GM18526 (cell line): ENCODE measurements around the gene PIGS.

Experiments
- POLR2A ChIP-seq: IDR thresholded peaks from 3 replicates; pipeline ENCODE4 v1.6.1; 2011; ENCODE audit not compliant: insufficient read length; ENCODE audit errors: extremely low read depth

Gene PIGS

GRCh38 chr17:28530250-28530649 lies 41.1 kb downstream of the PIGS start:
- no peak for TF ChIP-seq POLR2A

- no peak for TF ChIP-seq POLR2A
Measured at GRCh38 chr17:28529013-28529400, 42.3 kb downstream of the PIGS start.

GRCh38 chr17:28528327-28529012 lies 42.9 kb downstream of the PIGS start:
- TF ChIP-seq POLR2A = no peak

GRCh38 chr17:28527859-28528258 lies 43.5 kb downstream of the PIGS start:
- TF ChIP-seq POLR2A = no peak

GRCh38 chr17:28527181-28527681 lies 44.1 kb downstream of the PIGS start:
- TF ChIP-seq POLR2A = no peak

GRCh38 chr17:28526381-28526780 lies 44.9 kb downstream of the PIGS start:
- no peak for TF ChIP-seq POLR2A

GRCh38 chr17:28524476-28525424 lies 46.6 kb downstream of the PIGS start:
- TF ChIP-seq POLR2A = no peak

GRCh38 chr17:28523876-28524275 lies 47.4 kb downstream of the PIGS start:
- no peak for TF ChIP-seq POLR2A

GRCh38 chr17:28523186-28523585 lies 48.1 kb downstream of the PIGS start:
- TF ChIP-seq POLR2A = no peak

GRCh38 chr17:28521311-28522085 lies 49.8 kb downstream of the PIGS start:
- no peak for TF ChIP-seq POLR2A

GRCh38 chr17:28520687-28521086 lies 50.6 kb downstream of the PIGS start:
- no peak for TF ChIP-seq POLR2A

GRCh38 chr17:28519236-28519635 lies 52.1 kb downstream of the PIGS start:
- no peak for TF ChIP-seq POLR2A

- TF ChIP-seq POLR2A = no peak
Measured at GRCh38 chr17:28518578-28518977, 52.7 kb downstream of the PIGS start.

- TF ChIP-seq POLR2A = no peak
Measured at GRCh38 chr17:28518132-28518531, 53.2 kb downstream of the PIGS start.

- TF ChIP-seq POLR2A = no peak
Measured at GRCh38 chr17:28515518-28515917, 55.8 kb downstream of the PIGS start.
